ENCODE data around the gene SERINC5. TPM values are rescaled to one million over a fixed set of nuclear protein-coding genes. Genes with fewer than 3 reads are reported as not detected.

The SERINC5 gene
- total RNA-seq, 1 experiment from 2014 or later = 52.3 TPM

DNA sequence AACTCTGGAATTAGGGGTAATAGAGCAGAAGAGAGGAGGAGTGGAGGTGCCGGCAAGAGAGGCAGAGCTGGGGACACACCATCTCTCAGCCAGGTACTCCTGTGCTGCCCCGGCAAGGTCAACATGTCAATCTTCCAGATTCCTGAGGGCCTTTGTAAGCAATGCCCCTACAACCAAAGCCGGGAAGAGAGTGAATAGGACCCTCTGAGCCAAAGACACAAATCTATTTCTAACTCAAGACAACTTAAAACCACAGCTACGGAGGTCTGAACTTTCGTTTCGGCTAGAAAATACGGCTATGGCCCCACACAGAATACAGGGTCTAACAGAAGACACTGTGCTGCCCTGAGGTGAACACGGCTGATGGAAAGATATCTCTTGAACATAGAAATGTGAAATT, 66.6 kb downstream of the SERINC5 start:
- TF ChIP-seq CTCF (conservative IDR thresholded peaks at IDR 0.05) = no peak
- H3K23me2 ChIP-seq (ENCODE audit: insufficient read length, low read depth, low read length, poor library complexity, severe bottlenecking) = no peaks in the 10 kb centered on the region
- H3K4me1 ChIP-seq (ENCODE audit: insufficient read depth, low read length) = peaks cover 30% of the 10 kb centered on the region
- H3K18ac ChIP-seq (ENCODE audit: insufficient read length, low read depth, low read length) = no peak overlapping the region
- peaks cover 11% of the 10 kb centered on the region; the same call in 1 of the 2 replicates for H3K79me2 ChIP-seq (ENCODE audit: insufficient read depth, low read length)
- peaks cover 2% of the 10 kb centered on the region for H3K79me1 ChIP-seq (ENCODE audit: insufficient read depth, low read depth, low read length, poor library complexity, severe bottlenecking)
- no peak overlapping the region for H4K8ac ChIP-seq (replicated peaks; ENCODE audit: insufficient read length, low read depth, low read length)
- peaks cover 75 to 80% of the 10 kb centered on the region in 2 experiments for H3K4me1 Mint-ChIP-seq
- H3K4me2 ChIP-seq (ENCODE audit: insufficient read depth, insufficient read length, low read length) = no peak overlapping the region
- H3K4ac ChIP-seq (ENCODE audit: low read depth, low read length) = no peak overlapping the region
- WGBS (ENCODE audit: extremely low coverage, insufficient read length, low lambda C conversion rate) = no CpG with 5 or more reads among the region's 8 CpGs
- no peak overlapping the region for H3K56ac ChIP-seq (ENCODE audit: insufficient read length, low read depth, low read length)
- no peak overlapping the region for H4K5ac ChIP-seq (ENCODE audit: insufficient read length, low read depth, low read length)
- H3K27ac Mint-ChIP-seq = peak overlapping the region in 2 of 3 experiments; percentile 61 to 74; a peak in 5 of 7 replicates
- H2BK5ac ChIP-seq (ENCODE audit: insufficient read length, low read length) = no peak overlapping the region
- no peak overlapping the region for H2AFZ ChIP-seq (ENCODE audit: low read length)
- H2BK120ac ChIP-seq (ENCODE audit: low read depth, low read length, poor library complexity, severe bottlenecking) = no peak overlapping the region
- H2BK15ac ChIP-seq (ENCODE audit: low read depth, low read length) = no peak overlapping the region
- no peaks in the 10 kb centered on the region for H3K9me3 ChIP-seq (ENCODE audit: control insufficient read depth, low read depth, low read length)
- H3K27ac ChIP-seq (ENCODE audit: insufficient read length, low read depth, low read length) = peak overlapping the region; percentile 38
- H4K91ac ChIP-seq (ENCODE audit: insufficient read length, low read depth, low read length) = no peak overlapping the region
- no peak overlapping the region for H3K4me3 Mint-ChIP-seq
- no peaks in the 10 kb centered on the region for H4K20me1 ChIP-seq (ENCODE audit: control insufficient read depth, insufficient read depth, insufficient read length)
- no peak for DNase-seq
- H3K27me3 ChIP-seq (ENCODE audit: insufficient read depth, low read length) = no peaks in the 10 kb centered on the region
- H3T11ph ChIP-seq (ENCODE audit: low read length) = no peak overlapping the region
- peak overlapping the region; percentile 41 for H2AK5ac ChIP-seq (ENCODE audit: insufficient read length, low read length)
- no peak overlapping the region for H2BK20ac ChIP-seq (ENCODE audit: low read depth, low read length, poor library complexity, severe bottlenecking)
- no peaks in the 10 kb centered on the region for H3K27me3 Mint-ChIP-seq (ENCODE audit: low read depth)
- no peaks in the 10 kb centered on the region for H3K9me3 Mint-ChIP-seq
- H3K36me3 Mint-ChIP-seq (ENCODE audit: insufficient read depth in 1 of 3, low read depth in 3 of 3) = no peaks in the 10 kb centered on the region
- H2BK12ac ChIP-seq (ENCODE audit: insufficient read length, low read depth, low read length) = no peak overlapping the region
- no peak overlapping the region for H3K14ac ChIP-seq (ENCODE audit: insufficient read depth, low read length)
- no peak overlapping the region for H3K9ac ChIP-seq (ENCODE audit: extremely low read depth, insufficient read length, low read length)
- H3K23ac ChIP-seq (ENCODE audit: insufficient read length, low read depth, low read length) = no peak overlapping the region

Measured in H9 (cell line).